Measurements from ENCODE around the gene FOCAD.

DNA sequence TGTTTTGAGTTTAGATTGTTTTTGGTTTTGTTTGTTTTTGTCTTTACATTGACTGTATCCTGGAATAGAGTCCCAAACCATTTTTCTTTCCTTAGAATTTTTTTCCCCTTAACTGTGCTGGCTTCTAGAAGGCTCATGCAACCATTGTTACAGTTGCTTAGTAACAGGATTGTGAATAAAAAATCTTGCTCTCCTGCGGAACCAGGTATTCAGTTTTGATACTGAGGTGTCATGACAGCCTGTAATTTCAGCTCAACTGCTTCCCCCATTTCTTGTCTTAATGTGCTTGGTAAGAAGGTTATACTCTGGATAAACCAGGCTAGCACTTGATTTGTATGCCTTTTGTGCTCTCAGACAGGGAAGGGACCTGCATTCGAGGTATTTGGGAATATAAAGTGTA is 42.1 kb downstream of the FOCAD start:
- TF ChIP-seq, protein P1, sequence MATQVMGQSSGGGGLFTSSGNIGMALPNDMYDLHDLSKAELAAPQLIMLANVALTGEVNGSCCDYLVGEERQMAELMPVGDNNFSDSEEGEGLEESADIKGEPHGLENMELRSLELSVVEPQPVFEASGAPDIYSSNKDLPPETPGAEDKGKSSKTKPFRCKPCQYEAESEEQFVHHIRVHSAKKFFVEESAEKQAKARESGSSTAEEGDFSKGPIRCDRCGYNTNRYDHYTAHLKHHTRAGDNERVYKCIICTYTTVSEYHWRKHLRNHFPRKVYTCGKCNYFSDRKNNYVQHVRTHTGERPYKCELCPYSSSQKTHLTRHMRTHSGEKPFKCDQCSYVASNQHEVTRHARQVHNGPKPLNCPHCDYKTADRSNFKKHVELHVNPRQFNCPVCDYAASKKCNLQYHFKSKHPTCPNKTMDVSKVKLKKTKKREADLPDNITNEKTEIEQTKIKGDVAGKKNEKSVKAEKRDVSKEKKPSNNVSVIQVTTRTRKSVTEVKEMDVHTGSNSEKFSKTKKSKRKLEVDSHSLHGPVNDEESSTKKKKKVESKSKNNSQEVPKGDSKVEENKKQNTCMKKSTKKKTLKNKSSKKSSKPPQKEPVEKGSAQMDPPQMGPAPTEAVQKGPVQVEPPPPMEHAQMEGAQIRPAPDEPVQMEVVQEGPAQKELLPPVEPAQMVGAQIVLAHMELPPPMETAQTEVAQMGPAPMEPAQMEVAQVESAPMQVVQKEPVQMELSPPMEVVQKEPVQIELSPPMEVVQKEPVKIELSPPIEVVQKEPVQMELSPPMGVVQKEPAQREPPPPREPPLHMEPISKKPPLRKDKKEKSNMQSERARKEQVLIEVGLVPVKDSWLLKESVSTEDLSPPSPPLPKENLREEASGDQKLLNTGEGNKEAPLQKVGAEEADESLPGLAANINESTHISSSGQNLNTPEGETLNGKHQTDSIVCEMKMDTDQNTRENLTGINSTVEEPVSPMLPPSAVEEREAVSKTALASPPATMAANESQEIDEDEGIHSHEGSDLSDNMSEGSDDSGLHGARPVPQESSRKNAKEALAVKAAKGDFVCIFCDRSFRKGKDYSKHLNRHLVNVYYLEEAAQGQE (IDR thresholded peaks at IDR 0.05; ENCODE audit: low read depth): no peak
- TF ChIP-seq EP300 (IDR thresholded peaks at IDR 0.05; ENCODE audit: borderline replicate concordance): no peak
- TF ChIP-seq YY1 (IDR thresholded peaks at IDR 0.05; ENCODE audit: low read depth): no peak
- TF ChIP-seq RAD21 (IDR thresholded peaks at IDR 0.05; ENCODE audit: low read depth): no peak
- TF ChIP-seq TEAD4 (IDR thresholded peaks at IDR 0.05): no peak
- TF ChIP-seq EGR1 (IDR thresholded peaks at IDR 0.05): no peak

Data from Ishikawa (cell line).